MG63 (cell line): Measurements from ENCODE around the gene SYNPR. TPM values are rescaled to one million over a fixed set of nuclear protein-coding genes. Genes with fewer than 3 reads are reported as not detected.

Experiments used
- DNase-seq: peaks from one replicate; pipeline ENCODE4 v3.0.0-alpha.2; 2020
- H3K27me3 ChIP-seq: fragments of 250-450 bp; sonication (Bioruptor Pico); 2 replicates; pipeline ENCODE4 v1.5.1; 2020; ENCODE audit warnings: mild to moderate bottlenecking, moderate library complexity
- H3K36me3 ChIP-seq: fragments of 250-450 bp; sonication (Bioruptor Pico); 2 replicates; pipeline ENCODE4 v1.5.1; 2020; ENCODE audit warnings: mild to moderate bottlenecking, moderate library complexity
- H3K4me3 ChIP-seq: fragments of 250-450 bp; sonication (Bioruptor Pico); 2 replicates; pipeline ENCODE4 v1.5.1; 2020; ENCODE audit warnings: mild to moderate bottlenecking, moderate library complexity
- H3K9me3 ChIP-seq: fragments of 250-450 bp; sonication (Bioruptor Pico); 2 replicates; pipeline ENCODE4 v1.5.1; 2020; ENCODE audit warnings: mild to moderate bottlenecking, moderate library complexity
- total RNA-seq: library from RNA; depleted of rRNA; stranded (reverse); fragments of >200 nt; shearing (Covaris generic); gene quantifications from 2 replicates; pipeline ENCODE4 v1.2.3, GENCODE V29; 2014; ENCODE audit warnings: low replicate concordance

SYNPR gene
- total RNA-seq, 1 experiment from 2014 or later = not detected

DNA sequence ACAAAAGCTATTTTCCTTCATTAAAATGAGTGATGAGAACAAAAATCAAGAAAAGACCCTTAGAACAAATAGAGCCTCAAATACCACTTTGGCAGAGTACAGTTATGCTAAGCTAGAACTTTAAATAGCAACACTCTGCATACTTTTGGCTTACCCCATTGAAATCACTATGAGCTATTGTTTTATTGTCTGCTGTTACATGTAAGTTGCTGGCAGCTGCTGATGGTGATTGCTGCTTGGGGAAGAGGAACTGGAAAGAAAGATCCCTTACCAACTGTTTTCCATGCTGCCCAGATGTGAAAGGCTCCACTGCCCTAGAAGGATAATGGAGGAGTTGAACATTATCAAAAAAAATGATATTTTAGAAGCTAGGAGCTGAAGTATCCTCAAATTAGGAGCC is 135.4 kb downstream of the SYNPR start:
- no peak for DNase-seq
- Histone ChIP-seq H3K36me3 (no peaks in the 10 kb centered on the region), H3K9me3 (no peaks in the 10 kb centered on the region), H3K27me3 (no peaks in the 10 kb centered on the region), H3K4me3 (no peak overlapping the region)

GRCh38 chr3:63414607-63415006 is 136.5 kb downstream of the SYNPR start:
- Histone ChIP-seq H3K27me3 (no peaks in the 10 kb centered on the region), H3K9me3 (no peaks in the 10 kb centered on the region), H3K36me3 (no peaks in the 10 kb centered on the region), H3K4me3 (no peak overlapping the region)
- DNase-seq = no peak

GRCh38 chr3:63429905-63430304 is 151.8 kb downstream of the SYNPR start:
- Histone ChIP-seq H3K9me3 (no peaks in the 10 kb centered on the region), H3K4me3 (no peak overlapping the region), H3K27me3 (no peaks in the 10 kb centered on the region), H3K36me3 (no peaks in the 10 kb centered on the region)
- no peak for DNase-seq

GRCh38 chr3:63430875-63431274 is 152.8 kb downstream of the SYNPR start:
- DNase-seq = no peak
- Histone ChIP-seq H3K36me3 (no peaks in the 10 kb centered on the region), H3K9me3 (no peaks in the 10 kb centered on the region), H3K4me3 (no peak overlapping the region), H3K27me3 (no peaks in the 10 kb centered on the region)

- no peak overlapping the region for H3K4me3 ChIP-seq
- no peaks in the 10 kb centered on the region for H3K36me3 ChIP-seq
- no peak for DNase-seq
- H3K9me3 ChIP-seq = no peaks in the 10 kb centered on the region
- no peaks in the 10 kb centered on the region for H3K27me3 ChIP-seq
Measured at GRCh38 chr3:63437858-63438257, 159.8 kb downstream of the SYNPR start.

DNA sequence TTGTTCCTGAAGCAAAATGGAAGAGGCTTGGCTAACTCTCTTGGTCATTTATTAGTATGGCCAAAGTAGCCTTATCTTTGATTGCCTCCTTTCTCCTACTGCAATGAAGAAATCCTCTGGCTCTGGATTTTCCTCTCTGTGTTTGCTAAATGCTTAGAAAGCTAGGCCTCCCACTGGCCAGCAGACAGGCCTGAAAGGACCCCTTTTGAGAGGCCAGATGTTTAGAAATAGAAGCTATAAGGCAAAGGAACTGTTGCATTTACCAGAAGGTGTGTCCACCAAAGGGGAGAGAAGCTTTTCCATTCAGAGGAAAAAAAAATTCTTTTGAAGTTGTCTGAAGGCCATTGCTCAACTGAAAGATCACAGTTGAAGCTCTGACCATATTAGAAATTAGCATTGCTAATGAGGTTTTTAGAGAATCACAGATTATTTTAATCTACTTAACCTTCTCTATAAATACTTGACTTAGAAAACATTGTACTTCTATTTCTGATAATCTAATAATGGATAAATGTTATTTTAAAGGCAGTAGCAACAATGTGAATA is 160.8 kb downstream of the SYNPR start:
- Histone ChIP-seq H3K9me3 (no peaks in the 10 kb centered on the region), H3K4me3 (no peak overlapping the region), H3K36me3 (no peaks in the 10 kb centered on the region), H3K27me3 (no peaks in the 10 kb centered on the region)
- DNase-seq = no peak

DNA sequence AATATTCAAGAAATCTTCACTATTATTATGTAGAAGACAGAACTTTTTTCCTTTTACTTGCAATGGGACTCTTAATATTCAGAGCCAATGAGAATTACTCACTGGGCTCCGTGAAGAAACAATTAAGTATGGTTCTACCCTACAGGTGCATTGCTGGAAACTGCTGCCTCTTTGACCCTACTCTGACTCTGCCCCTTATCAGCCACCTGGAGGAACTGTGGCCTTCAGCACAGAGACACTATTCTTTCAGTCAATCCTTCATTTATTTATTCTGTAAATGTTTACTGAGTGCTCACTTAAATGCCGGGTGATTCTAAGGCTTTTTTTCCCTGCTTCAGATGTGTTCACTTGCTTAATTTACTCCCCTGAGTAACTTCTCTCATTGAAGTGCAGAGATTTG is 163.2 kb downstream of the SYNPR start:
- Histone ChIP-seq H3K4me3 (no peak overlapping the region), H3K36me3 (no peaks in the 10 kb centered on the region), H3K27me3 (no peaks in the 10 kb centered on the region), H3K9me3 (no peaks in the 10 kb centered on the region)
- no peak for DNase-seq

DNA sequence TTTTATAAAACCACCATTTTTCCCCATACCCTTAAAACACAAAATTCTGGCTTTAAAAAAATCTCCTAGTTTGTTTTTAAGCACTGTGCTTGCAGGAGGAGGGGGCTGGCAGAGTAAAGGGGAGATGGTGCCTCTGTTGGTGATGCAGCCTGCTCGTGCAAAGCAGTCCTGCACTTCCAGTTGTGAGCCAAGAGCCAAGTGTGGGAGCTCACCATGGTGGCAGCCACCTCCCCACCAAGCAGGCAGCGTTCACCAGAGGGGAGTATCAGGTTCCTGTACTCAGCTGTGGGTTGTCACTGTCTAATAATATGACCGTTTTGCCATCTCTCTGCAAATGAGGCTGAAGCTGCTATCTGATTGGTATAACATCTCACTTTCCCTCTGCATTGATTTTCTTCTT is 164.8 kb downstream of the SYNPR start:
- H3K9me3 ChIP-seq = no peaks in the 10 kb centered on the region
- no peaks in the 10 kb centered on the region for H3K27me3 ChIP-seq
- no peak for DNase-seq
- no peaks in the 10 kb centered on the region for H3K36me3 ChIP-seq
- H3K4me3 ChIP-seq = no peak overlapping the region

- H3K4me3 ChIP-seq = no peak overlapping the region
- no peaks in the 10 kb centered on the region for H3K27me3 ChIP-seq
- DNase-seq = no peak
- H3K36me3 ChIP-seq = no peaks in the 10 kb centered on the region
- H3K9me3 ChIP-seq = no peaks in the 10 kb centered on the region
Measured at GRCh38 chr3:63450023-63450422, 171.9 kb downstream of the SYNPR start.

DNA sequence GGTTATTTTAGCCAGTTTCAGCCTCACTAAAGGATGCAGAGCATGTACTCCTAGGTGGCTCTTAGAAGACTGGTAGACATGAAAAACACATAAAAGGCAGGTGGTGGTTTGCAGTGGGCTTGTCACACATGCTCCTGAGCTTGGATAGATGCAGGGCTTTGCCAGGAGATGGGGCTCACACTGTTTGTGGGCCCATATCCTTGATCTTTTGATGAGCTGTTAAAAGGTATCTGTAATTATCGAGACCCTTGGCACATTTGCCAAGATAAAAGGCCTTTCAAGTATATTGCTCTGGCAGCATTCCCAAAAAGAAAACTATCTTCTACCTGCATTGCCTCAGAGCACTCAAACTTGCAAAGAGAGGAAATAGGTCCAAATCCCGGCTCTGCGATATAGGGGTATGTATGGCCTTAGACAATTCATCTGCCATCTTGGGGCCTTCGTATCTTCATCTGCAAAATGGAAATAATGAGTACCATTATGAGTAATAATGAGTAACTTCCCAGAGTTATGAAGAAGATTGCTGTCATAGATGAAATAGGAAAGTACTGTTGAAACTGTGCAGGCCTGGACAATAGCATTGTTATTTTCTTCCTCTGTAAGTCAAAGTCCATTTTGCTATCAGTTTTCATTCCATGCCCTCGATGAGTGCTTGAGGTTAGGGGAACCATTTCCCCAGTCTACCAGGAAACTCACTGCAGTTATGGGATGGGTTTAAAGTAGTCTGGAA is 172.7 kb downstream of the SYNPR start:
- DNase-seq = no peak
- Histone ChIP-seq H3K4me3 (no peak overlapping the region), H3K9me3 (no peaks in the 10 kb centered on the region), H3K36me3 (no peaks in the 10 kb centered on the region), H3K27me3 (no peaks in the 10 kb centered on the region)

DNA sequence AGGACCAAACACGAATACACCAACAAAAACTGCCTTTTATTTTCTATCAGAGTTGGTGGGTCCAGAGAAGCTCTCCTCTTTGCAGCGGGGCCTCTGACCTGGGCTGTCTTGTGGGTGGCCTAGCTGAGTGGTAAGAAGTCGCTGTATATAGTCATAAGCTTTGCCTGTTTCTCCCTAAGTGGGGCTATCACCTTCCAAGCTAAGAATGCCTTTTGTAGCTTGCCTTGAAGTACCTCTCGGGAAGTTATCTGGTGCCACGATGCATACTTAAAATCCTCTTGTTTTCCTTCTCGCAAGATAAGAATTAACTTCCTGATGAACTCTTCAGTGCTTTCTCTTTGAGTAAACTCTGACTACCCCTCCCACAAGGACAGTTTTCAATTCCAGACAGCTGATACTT is 178.8 kb downstream of the SYNPR start:
- no peaks in the 10 kb centered on the region for H3K36me3 ChIP-seq
- DNase-seq = no peak
- H3K27me3 ChIP-seq = no peaks in the 10 kb centered on the region
- no peak overlapping the region for H3K4me3 ChIP-seq
- H3K9me3 ChIP-seq = no peaks in the 10 kb centered on the region

GRCh38 chr3:63458405-63458804 is 180.3 kb downstream of the SYNPR start:
- Histone ChIP-seq H3K27me3 (no peaks in the 10 kb centered on the region), H3K9me3 (no peaks in the 10 kb centered on the region), H3K36me3 (no peaks in the 10 kb centered on the region), H3K4me3 (no peak overlapping the region)
- DNase-seq = no peak

DNA sequence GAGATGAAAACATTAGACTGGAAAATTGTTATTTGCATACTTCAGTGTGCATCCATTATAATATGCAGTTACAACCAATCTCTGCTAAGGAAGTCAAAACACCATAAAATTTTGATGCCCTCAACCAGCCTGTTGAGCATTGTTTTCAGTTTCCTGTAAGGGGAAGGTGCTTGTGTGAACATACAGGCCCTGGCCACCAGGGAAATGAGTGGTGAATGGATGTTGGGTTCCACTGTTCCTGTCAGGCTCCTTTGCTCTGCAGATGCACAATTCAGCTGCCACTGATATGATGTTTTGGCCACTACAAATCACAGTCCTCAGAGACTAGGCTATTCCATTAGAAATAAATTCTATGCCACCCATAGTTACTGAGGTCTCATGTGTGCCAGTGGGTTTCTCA is 184.6 kb downstream of the SYNPR start:
- DNase-seq = no peak
- no peaks in the 10 kb centered on the region for H3K36me3 ChIP-seq
- no peaks in the 10 kb centered on the region for H3K9me3 ChIP-seq
- no peaks in the 10 kb centered on the region for H3K27me3 ChIP-seq
- H3K4me3 ChIP-seq = no peak overlapping the region

DNA sequence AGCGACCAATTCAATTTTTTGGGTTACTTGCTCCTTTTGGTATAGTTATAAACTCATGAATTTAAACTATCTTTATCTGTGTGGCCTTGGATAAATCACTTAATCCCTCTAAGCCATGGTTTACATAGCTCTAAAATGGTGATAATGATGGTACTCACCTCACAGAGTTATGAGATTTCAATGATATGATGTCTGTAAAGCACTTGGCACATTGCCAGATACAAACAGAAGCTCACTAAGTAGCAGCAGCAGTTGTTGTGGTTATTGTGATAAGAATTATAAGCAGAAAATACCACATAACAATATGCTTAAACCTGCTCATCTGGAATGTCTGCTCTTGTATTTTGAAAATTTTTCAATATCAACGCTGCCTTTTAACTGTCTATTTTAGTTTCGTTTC is 189.3 kb downstream of the SYNPR start:
- Histone ChIP-seq H3K27me3 (no peaks in the 10 kb centered on the region), H3K36me3 (no peaks in the 10 kb centered on the region), H3K9me3 (no peaks in the 10 kb centered on the region), H3K4me3 (no peak overlapping the region)
- DNase-seq = no peak

DNA sequence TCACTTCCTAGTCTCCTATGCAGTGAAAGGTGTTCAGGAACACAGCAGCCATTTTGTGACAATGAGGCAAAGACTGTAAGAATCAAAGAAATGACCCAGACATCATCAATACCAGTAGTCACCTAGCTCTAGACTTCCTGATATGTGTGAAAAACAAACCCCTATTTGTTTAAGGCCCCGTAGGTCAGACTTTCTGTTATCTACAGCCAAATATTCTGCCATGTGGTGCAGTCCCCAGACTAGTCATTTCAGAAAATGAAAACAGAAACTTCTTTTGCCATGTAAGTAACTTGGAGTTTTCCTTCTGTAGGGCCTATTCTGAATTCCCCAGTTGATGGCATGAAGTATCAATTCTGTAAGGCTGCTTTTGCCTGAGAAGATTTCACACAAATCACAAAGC is 192.6 kb downstream of the SYNPR start:
- Histone ChIP-seq H3K9me3 (no peaks in the 10 kb centered on the region), H3K4me3 (no peak overlapping the region), H3K36me3 (no peaks in the 10 kb centered on the region), H3K27me3 (no peaks in the 10 kb centered on the region)
- DNase-seq = no peak

DNA sequence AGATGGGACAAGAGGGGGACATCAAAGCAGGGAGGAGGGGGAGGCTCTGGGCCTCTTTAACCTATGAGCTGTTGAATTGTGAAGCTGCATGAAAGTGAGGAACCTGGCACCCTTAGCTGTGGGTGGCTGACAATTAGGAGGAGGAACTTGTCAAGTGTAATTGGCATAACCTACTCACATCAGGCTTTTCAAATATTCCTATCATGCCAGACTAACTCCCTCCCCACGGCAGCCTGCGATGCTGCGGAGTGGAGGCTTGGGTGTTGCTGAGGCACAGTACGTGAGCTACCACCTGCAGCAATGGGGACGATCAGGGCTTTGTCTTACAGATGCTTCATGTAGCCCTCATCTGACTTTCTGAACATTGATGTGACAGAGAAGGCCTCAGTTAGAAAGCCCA is 193.7 kb downstream of the SYNPR start:
- Histone ChIP-seq H3K27me3 (no peaks in the 10 kb centered on the region), H3K4me3 (no peak overlapping the region), H3K36me3 (no peaks in the 10 kb centered on the region), H3K9me3 (no peaks in the 10 kb centered on the region)
- DNase-seq = no peak

- Histone ChIP-seq H3K36me3 (no peaks in the 10 kb centered on the region), H3K4me3 (no peak overlapping the region), H3K27me3 (no peaks in the 10 kb centered on the region), H3K9me3 (no peaks in the 10 kb centered on the region)
- no peak for DNase-seq
Measured at GRCh38 chr3:63473641-63474166, 195.6 kb downstream of the SYNPR start.

GRCh38 chr3:63474828-63475518 is 196.9 kb downstream of the SYNPR start:
- no peaks in the 10 kb centered on the region for H3K9me3 ChIP-seq
- no peak for DNase-seq
- H3K4me3 ChIP-seq = no peak overlapping the region
- H3K27me3 ChIP-seq = no peaks in the 10 kb centered on the region
- no peaks in the 10 kb centered on the region for H3K36me3 ChIP-seq
